Mesothelial cell of epicardium (in vitro differentiated cells): ENCODE measurements around the gene MIPOL1. TPM values are rescaled to one million over a fixed set of nuclear protein-coding genes. Genes with fewer than 3 reads are reported as not detected.

Source experiments
- total RNA-seq: library from RNA; stranded (reverse); gene quantifications from 3 replicates; pipeline ENCODE4 v1.2.1, GENCODE V29; 2021

Gene MIPOL1
- total RNA-seq, 1 donor from 2014 or later = 28.4 TPM

Other genes starting within 250 kb of the MIPOL1 start
- gene SLC25A21, start 25.3 kb upstream of the MIPOL1 start, total RNA-seq = 1.8 to 3.7 TPM (median 2.3 TPM) in 3 replicates